H7 (cell line): Measurements from ENCODE around the gene RPS25. TPM values are rescaled to one million over a fixed set of nuclear protein-coding genes. Genes with fewer than 3 reads are reported as not detected.
"Not testable (repeated sequence)": the region's sequence is repeated elsewhere in the genome, so short reads cannot be mapped to it uniquely, and the experiment has no call there.

Experiments used
- DNase-seq: peaks from one replicate; pipeline ENCODE4 v3.0.0; 2012
- H3K27me3 ChIP-seq: 2 replicates; pipeline ENCODE4 v1.6.0; 2011; ENCODE audit warnings: mild to moderate bottlenecking, low read length; ENCODE audit not compliant: control insufficient read depth, insufficient read depth
- H3K36me3 ChIP-seq: replicated peaks from 2 replicates; pipeline ENCODE4 v1.5.1; 2011; ENCODE audit warnings: low read length; ENCODE audit not compliant: control insufficient read depth, insufficient read depth
- H3K4me3 ChIP-seq: 2 replicates; pipeline ENCODE4 v1.5.1; 2011; ENCODE audit warnings: low read depth, mild to moderate bottlenecking, control low read depth, low read length, moderate library complexity; ENCODE audit not compliant: insufficient read depth
- total RNA-seq: library from RNA; depleted of rRNA; stranded (reverse); fragments of >200 nt; shearing (Covaris generic); gene quantifications from 2 replicates; pipeline ENCODE4 v1.2.3, GENCODE V29; 2014; rRNA removed

RPS25 gene
- total RNA-seq, 1 experiment from 2014 or later, result 881 TPM

DNA sequence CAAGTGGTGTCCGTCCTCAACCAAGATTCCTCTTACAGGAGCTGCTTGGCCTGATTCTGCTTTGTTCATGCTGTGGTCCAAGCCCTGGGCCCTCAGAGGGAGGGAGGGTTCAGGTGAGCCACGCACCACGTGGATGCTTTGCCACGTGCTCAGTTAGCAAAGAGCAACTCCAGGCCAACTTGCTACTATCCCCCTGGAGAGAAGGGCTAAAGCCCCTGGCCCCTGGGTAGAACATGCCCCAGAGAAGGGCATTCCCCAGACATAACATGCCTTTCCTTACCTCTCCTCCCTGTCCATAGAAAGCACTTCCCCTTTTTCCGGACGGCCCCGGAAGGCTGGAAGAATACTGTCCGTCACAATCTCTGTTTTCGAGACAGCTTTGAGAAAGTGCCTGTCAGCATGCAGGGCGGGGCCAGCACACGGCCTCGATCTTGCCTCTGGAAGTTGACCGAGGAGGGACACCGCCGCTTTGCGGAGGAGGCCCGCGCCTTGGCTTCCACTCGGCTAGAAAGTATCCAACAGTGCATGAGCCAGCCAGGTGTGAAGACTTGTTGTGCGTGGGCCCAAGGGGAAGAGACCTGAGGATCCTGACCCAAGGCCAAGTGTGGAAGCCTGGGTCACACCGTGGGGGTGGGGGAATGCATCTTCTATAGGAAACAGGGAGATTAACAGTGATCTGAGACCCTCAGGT lies 37.8 kb downstream of the RPS25 start:
- no peaks in the 10 kb centered on the region for H3K36me3 ChIP-seq
- DNase-seq, result peak; percentile 80
- H3K27me3 ChIP-seq, result peaks cover 3% of the 10 kb centered on the region
- H3K4me3 ChIP-seq, result peak overlapping the region; percentile 13; the same call in 1 of the 2 replicates

- Histone ChIP-seq H3K36me3 (no peaks in the 10 kb centered on the region), H3K4me3 (no peak overlapping the region), H3K27me3 (peaks cover 3% of the 10 kb centered on the region)
- DNase-seq, result peak; percentile 87
Measured at GRCh38 chr11:118979434-118979833, 38.7 kb downstream of the RPS25 start.

DNA sequence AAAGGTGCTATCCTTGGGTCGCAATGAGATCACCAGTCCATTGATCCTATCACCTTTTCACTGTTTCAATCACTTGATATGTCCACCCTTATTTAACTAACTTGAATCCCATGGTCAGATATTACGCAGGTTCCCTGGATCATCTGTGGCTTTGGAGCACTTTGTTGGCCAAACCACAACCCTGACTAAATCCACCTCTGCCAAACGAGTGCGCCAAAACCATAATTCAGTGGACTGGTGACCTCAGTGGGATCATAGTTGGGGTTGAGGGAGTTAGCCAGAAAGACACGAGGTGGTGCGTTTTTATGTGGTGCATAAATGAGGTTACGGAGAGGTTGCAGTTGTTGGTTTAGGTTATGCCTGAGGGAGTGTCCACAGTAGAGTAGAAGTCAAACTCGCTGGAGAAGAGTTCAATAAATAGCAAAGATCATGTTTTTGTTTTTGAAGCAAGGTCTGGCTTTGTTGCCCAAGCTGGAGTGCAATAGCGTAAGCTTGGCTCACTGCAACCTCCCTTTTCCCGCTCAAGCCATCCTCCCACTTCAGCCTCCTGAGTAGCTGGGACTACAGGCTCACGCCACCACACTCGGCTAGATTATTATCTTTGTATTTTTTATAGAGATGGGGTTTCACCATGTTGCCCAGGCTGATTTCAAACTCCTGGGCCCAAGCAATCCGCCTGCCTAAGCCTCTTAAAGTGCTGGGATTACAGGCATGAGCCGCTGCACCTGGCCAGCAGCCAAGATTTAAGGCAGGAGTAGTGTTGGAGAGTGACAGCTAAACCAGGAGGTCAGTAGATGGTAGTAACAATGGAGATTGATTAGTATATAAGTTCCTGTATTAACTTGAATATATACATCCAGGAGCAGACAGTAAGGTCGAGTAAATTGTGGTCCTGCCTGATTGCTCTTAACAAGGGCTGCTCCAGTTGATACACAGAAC lies 42.1 kb downstream of the RPS25 start:
- H3K27me3 ChIP-seq, result peaks cover 3% of the 10 kb centered on the region
- H3K36me3 ChIP-seq, result no peaks in the 10 kb centered on the region
- no peak overlapping the region for H3K4me3 ChIP-seq
- DNase-seq, result no peak

GRCh38 chr11:118973985-118974384 lies 44.2 kb downstream of the RPS25 start:
- no peaks in the 10 kb centered on the region for H3K36me3 ChIP-seq
- DNase-seq, result no peak
- H3K27me3 ChIP-seq, result no peaks in the 10 kb centered on the region
- no peak overlapping the region for H3K4me3 ChIP-seq

DNA sequence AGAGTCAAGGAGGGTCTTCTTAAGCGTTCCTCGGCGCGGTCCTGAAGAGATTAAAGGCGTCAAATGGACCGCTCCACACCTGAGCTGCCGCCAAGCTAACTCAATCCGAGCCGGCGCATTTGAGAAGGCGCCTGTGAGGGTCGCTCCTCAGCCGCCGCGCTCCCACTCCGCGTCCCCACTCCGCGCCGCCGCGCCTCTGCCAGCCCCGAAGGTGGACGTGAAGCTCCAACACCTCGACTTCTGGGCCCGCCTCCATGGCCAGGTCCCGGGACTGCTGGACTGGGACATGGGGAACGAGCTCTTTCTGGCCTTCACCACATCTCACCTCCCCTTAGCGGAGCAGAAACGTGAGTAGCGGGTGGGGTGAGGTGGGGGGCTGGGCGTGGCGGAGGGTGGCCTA lies 46.5 kb downstream of the RPS25 start, which contains the start of gene FOXR1:
FOXR1 (plus strand) TSS at position 116 of the 400 bp plus-strand sequence; CDS start at position 287, 171 bp downstream.
- Histone ChIP-seq H3K27me3 (no peaks in the 10 kb centered on the region), H3K36me3 (no peaks in the 10 kb centered on the region), H3K4me3 (no peak within 1 kb of the TSS)
- peak; percentile 57 for DNase-seq

GRCh38 chr11:118969508-118969907 lies 48.6 kb downstream of the RPS25 start:
- not testable (repeated sequence) for DNase-seq, H3K36me3 ChIP-seq, H3K4me3 ChIP-seq, H3K27me3 ChIP-seq

Other genes with a start within 250 kb of the RPS25 start
- gene DDX6, start 227.2 kb downstream of the RPS25 start, total RNA-seq, result 72.1 and 118 TPM in 2 replicates
- gene CXCR5, start 134.5 kb downstream of the RPS25 start, total RNA-seq, result 0.04 TPM in 1 of 2 replicates, not detected in the other
- gene BCL9L, start 92.4 kb downstream of the RPS25 start, total RNA-seq, result 15.8 and 18.5 TPM in 2 replicates
- gene UPK2, start 62.0 kb downstream of the RPS25 start, total RNA-seq, result 0.21 TPM in 1 of 2 replicates, not detected in the other
- not detected in 2 replicates for gene FOXR1, start 46.6 kb downstream of the RPS25 start, total RNA-seq
- 15.7 and 18.0 TPM in 2 replicates for gene CENATAC, start 20.2 kb downstream of the RPS25 start, total RNA-seq
- 78.3 and 98.2 TPM in 2 replicates for gene TRAPPC4, start 423 bp upstream of the RPS25 start, total RNA-seq
- 53.2 and 54.5 TPM in 2 replicates for gene SLC37A4, start 12.5 kb upstream of the RPS25 start, total RNA-seq
- gene HYOU1, start 38.9 kb upstream of the RPS25 start, total RNA-seq, result 183 and 200 TPM in 2 replicates
- 17.5 and 21.9 TPM in 2 replicates for gene VPS11, start 49.5 kb upstream of the RPS25 start, total RNA-seq
- gene HMBS, start 66.5 kb upstream of the RPS25 start, total RNA-seq, result 12.2 and 14.3 TPM in 2 replicates
- gene DPAGT1, start 83.5 kb upstream of the RPS25 start, total RNA-seq, result 30.7 and 44.3 TPM in 2 replicates
- 4.8 and 7.0 TPM in 2 replicates for gene C2CD2L, start 89.0 kb upstream of the RPS25 start, total RNA-seq
- gene HINFP, start 103.2 kb upstream of the RPS25 start, total RNA-seq, result 21.2 and 33.2 TPM in 2 replicates
- 0.31 and 0.37 TPM in 2 replicates for gene ABCG4, start 130.7 kb upstream of the RPS25 start, total RNA-seq
- 34.0 and 44.0 TPM in 2 replicates for gene NLRX1, start 150.4 kb upstream of the RPS25 start, total RNA-seq
- gene NHERF4, start 167.1 kb upstream of the RPS25 start, total RNA-seq, result not detected in 2 replicates
- gene CBL, start 188.0 kb upstream of the RPS25 start, total RNA-seq, result 16.1 and 23.6 TPM in 2 replicates